Neuronal stem cell (in vitro differentiated cells): ENCODE results near the gene TBC1D22A.

ENCODE experiments used
- DNase-seq: peaks from one replicate; pipeline ENCODE4 v3.0.0-alpha.2; 2013; ENCODE audit warnings: low spot score
- H2AFZ ChIP-seq: one replicate; pipeline ENCODE4 v1.6.1; 2013; ENCODE audit warnings: mild to moderate bottlenecking, low read length, inconsistent platforms
- H2AK5ac ChIP-seq: 2 replicates; pipeline ENCODE4 v1.6.1; 2013; ENCODE audit warnings: low read depth, mild to moderate bottlenecking, inconsistent platforms, low read length, moderate library complexity, mixed read lengths
- H2BK120ac ChIP-seq: 2 replicates; pipeline ENCODE4 v1.6.1; 2013; ENCODE audit warnings: low read depth, mild to moderate bottlenecking, inconsistent platforms, low read length, moderate library complexity, mixed read lengths
- H2BK12ac ChIP-seq: one replicate; pipeline ENCODE4 v1.6.1; 2013; ENCODE audit warnings: low read length, inconsistent platforms
- H2BK15ac ChIP-seq: 2 replicates; pipeline ENCODE4 v1.6.1; 2013; ENCODE audit warnings: mild to moderate bottlenecking, low read length, inconsistent platforms, mixed read lengths
- H2BK5ac ChIP-seq: one replicate; pipeline ENCODE4 v1.6.1; 2013; ENCODE audit warnings: inconsistent platforms, mild to moderate bottlenecking, low read length, moderate library complexity
- H3K14ac ChIP-seq: one replicate; pipeline ENCODE4 v1.6.1; 2013; ENCODE audit warnings: low read length, inconsistent platforms
- H3K18ac ChIP-seq: 2 replicates; pipeline ENCODE4 v1.6.1; 2013; ENCODE audit warnings: low read length, inconsistent platforms
- H3K23ac ChIP-seq: 2 replicates; pipeline ENCODE4 v1.6.1; 2013; ENCODE audit warnings: low read depth, mild to moderate bottlenecking, mixed read lengths, low read length, inconsistent platforms; ENCODE audit not compliant: poor library complexity
- H3K27ac ChIP-seq: replicated peaks from 3 replicates; pipeline ENCODE4 v1.5.1; 2013; ENCODE audit warnings: low read length, inconsistent platforms
- H3K27me3 ChIP-seq, 3 experiments: 2 replicates each; pipeline ENCODE4 v1.6.1; 2013; ENCODE audit warnings: low read length in 3 of 3, mild to moderate bottlenecking in 2 of 3, inconsistent platforms in 1 of 3, low read depth in 1 of 3, mixed read lengths in 1 of 3, moderate library complexity in 1 of 3; ENCODE audit not compliant: control insufficient read depth in 3 of 3, insufficient read depth in 3 of 3
- H3K36me3 ChIP-seq, 2 donors: replicated peaks in 1 of 2; 2 replicates each; pipeline ENCODE4 v1.6.1; 2013; ENCODE audit warnings: low read length in 2 of 2; ENCODE audit not compliant: control insufficient read depth in 2 of 2, insufficient read depth in 2 of 2
- H3K4ac ChIP-seq: 2 replicates; pipeline ENCODE4 v1.6.1; 2013; ENCODE audit warnings: inconsistent platforms, mild to moderate bottlenecking, low read length, moderate library complexity
- H3K4me1 ChIP-seq, 2 donors: 1 replicate in 1 of 2; 2 replicates in 1 of 2; pipeline ENCODE4 v1.6.1; 2013; ENCODE audit warnings: low read length in 2 of 2, low read depth in 1 of 2; ENCODE audit not compliant: control insufficient read depth in 2 of 2, insufficient read depth in 1 of 2
- H3K4me2 ChIP-seq: one replicate; pipeline ENCODE4 v1.6.1; 2013; ENCODE audit warnings: mild to moderate bottlenecking, low read length, inconsistent platforms; ENCODE audit not compliant: insufficient read depth, poor library complexity, severe bottlenecking
- H3K4me3 ChIP-seq, 2 donors: 2 replicates each; pipeline ENCODE4 v1.5.1; 2013; ENCODE audit warnings: low read length in 2 of 2, mild to moderate bottlenecking in 2 of 2, inconsistent platforms in 1 of 2, moderate library complexity in 1 of 2
- H3K79me1 ChIP-seq: one replicate; pipeline ENCODE4 v1.6.1; 2013; ENCODE audit warnings: low read depth, mild to moderate bottlenecking, inconsistent platforms, low read length, moderate library complexity
- H3K9ac ChIP-seq: one replicate; pipeline ENCODE4 v1.6.1; 2013; ENCODE audit warnings: mild to moderate bottlenecking, low read depth, low read length, inconsistent platforms; ENCODE audit not compliant: poor library complexity
- H3K9me3 ChIP-seq, 2 donors: replicated peaks in 1 of 2; 2 replicates each; pipeline versions ENCODE3 to v1.6.1; 2013; ENCODE audit warnings: low read length in 2 of 2, mild to moderate bottlenecking in 2 of 2, inconsistent platforms in 1 of 2, low read depth in 1 of 2, mixed read lengths in 1 of 2, moderate library complexity in 1 of 2; ENCODE audit not compliant: control insufficient read depth in 2 of 2, insufficient read depth in 1 of 2
- H4K8ac ChIP-seq: one replicate; pipeline ENCODE4 v1.6.1; 2013; ENCODE audit warnings: low read depth, mild to moderate bottlenecking, inconsistent platforms, low read length, moderate library complexity
- H4K91ac ChIP-seq: one replicate; pipeline ENCODE4 v1.6.1; 2013; ENCODE audit warnings: low read length, low read depth, mild to moderate bottlenecking, inconsistent platforms; ENCODE audit not compliant: poor library complexity
- WGBS, 2 donors: extraction: QIAGEN DNeasy Blood & Tissue Kit; methylation state at CpG; one replicate each; pipeline ENCODE4 v1.1.7; 2013; ENCODE audit warnings: missing lambda C conversion rate in 2 of 2, mixed read lengths in 1 of 2; ENCODE audit not compliant: insufficient read length in 2 of 2, insufficient replicate concordance in 1 of 2; ENCODE audit errors: extremely low coverage in 2 of 2; 5-methylcytosine and 5-hydroxymethylcytosine counted together

The TBC1D22A gene

DNA sequence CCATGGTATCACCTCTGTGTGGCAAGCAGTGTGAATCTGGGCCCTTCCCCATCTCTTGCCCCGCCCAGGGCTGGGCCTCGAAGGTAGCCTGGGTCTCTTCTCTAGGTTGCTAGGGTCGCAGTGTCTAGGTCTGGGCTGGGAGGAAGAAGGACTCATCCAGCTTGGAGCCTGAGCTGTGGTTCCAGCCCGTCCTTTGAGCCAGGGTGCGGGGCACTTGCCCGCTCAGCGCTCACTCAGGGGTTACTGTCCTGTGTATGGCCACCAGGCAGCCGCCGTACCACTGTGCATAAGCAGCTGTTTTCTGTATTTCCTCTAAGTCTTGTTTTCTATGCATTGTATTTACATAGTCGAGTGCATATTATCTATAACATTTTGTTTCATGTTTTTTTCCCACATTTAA, 160.9 kb downstream of the TBC1D22A start:
- no peak overlapping the region for H4K91ac ChIP-seq
- no peak overlapping the region for H3K4me3 ChIP-seq
- H2BK15ac ChIP-seq: no peak overlapping the region
- no peaks in the 10 kb centered on the region for H3K27me3 ChIP-seq
- H3K4ac ChIP-seq: no peak overlapping the region
- no peak overlapping the region for H2BK5ac ChIP-seq
- no peak overlapping the region for H3K23ac ChIP-seq
- no peak overlapping the region for H4K8ac ChIP-seq
- no peak overlapping the region for H2BK12ac ChIP-seq
- H3K79me1 ChIP-seq: peaks cover 2% of the 10 kb centered on the region
- no peak overlapping the region for H3K4me2 ChIP-seq
- H3K18ac ChIP-seq: no peak overlapping the region
- WGBS, 2 donors: no CpG with 5 or more reads among the region's 10 CpGs
- no peak overlapping the region for H2AK5ac ChIP-seq
- H3K14ac ChIP-seq: no peak overlapping the region
- H3K9ac ChIP-seq: no peak overlapping the region
- H3K36me3 ChIP-seq: no peaks in the 10 kb centered on the region
- H3K27ac ChIP-seq: no peak overlapping the region
- no peak for DNase-seq
- no peak overlapping the region for H2AFZ ChIP-seq
- no peaks in the 10 kb centered on the region for H3K4me1 ChIP-seq
- H3K9me3 ChIP-seq: peaks cover 0 to 6% of the 10 kb centered on the region in 2 donors
- H2BK120ac ChIP-seq: no peak overlapping the region

DNA sequence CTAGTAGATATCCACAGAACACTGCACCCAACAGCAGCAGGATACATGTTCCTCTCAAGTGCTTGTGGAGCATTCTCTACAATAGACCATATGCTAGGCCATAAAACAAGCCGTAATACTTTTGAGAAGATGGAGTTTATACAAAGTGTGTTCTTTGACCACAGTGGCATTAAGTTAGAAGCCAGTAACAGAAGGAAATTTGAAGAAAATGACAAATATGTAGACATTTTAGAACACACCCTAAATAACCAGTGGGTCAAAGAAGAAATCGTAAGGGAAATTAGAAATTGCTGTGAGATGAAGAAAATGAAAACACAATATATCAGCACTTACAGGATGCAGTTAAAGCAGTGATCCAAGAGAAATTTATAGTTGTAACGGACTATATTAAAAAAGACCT, 163.4 kb downstream of the TBC1D22A start:
- Histone ChIP-seq H3K18ac (no peak overlapping the region), H3K14ac (no peak overlapping the region), H3K4ac (no peak overlapping the region), H2AK5ac (no peak overlapping the region), H3K9me3 (peaks cover 0 to 6% of the 10 kb centered on the region in 2 donors), H3K27me3 (peaks cover 0 to 2% (median 0%) of the 10 kb centered on the region in 3 experiments), H2AFZ (no peak overlapping the region), H3K4me3 (no peak overlapping the region), H3K36me3 (no peaks in the 10 kb centered on the region), H3K23ac (no peak overlapping the region), H3K9ac (no peak overlapping the region), H3K4me1 (no peaks in the 10 kb centered on the region), H3K79me1 (peaks cover 2% of the 10 kb centered on the region), H2BK5ac (no peak overlapping the region), H2BK120ac (no peak overlapping the region), H4K91ac (no peak overlapping the region), H3K27ac (no peak overlapping the region), H2BK12ac (no peak overlapping the region), H2BK15ac (no peak overlapping the region), H3K4me2 (no peak overlapping the region), H4K8ac (no peak overlapping the region)
- WGBS, 2 donors: no CpG with 5 or more reads among the region's 3 CpGs
- no peak for DNase-seq

GRCh38 chr22:46929046-46929709, 166.7 kb downstream of the TBC1D22A start:
- H2BK12ac ChIP-seq: no peak overlapping the region
- no peak overlapping the region for H3K4ac ChIP-seq
- no peak overlapping the region for H3K9ac ChIP-seq
- H2AFZ ChIP-seq: no peak overlapping the region
- no peak overlapping the region for H2BK120ac ChIP-seq
- no peaks in the 10 kb centered on the region for H3K79me1 ChIP-seq
- H3K14ac ChIP-seq: no peak overlapping the region
- H3K9me3 ChIP-seq: no peaks in the 10 kb centered on the region
- no peak for DNase-seq
- no CpG with 5 or more reads among the region's 7 CpGs for WGBS, 2 donors
- H2BK15ac ChIP-seq: no peak overlapping the region
- no peak overlapping the region for H4K8ac ChIP-seq
- peaks cover 0 to 2% (median 0%) of the 10 kb centered on the region in 3 experiments for H3K27me3 ChIP-seq
- H3K23ac ChIP-seq: no peak overlapping the region
- no peaks in the 10 kb centered on the region for H3K36me3 ChIP-seq
- no peak overlapping the region for H4K91ac ChIP-seq
- peak overlapping the region; percentile 49 for H2BK5ac ChIP-seq
- H3K4me2 ChIP-seq: no peak overlapping the region
- H3K4me3 ChIP-seq: no peak overlapping the region
- H2AK5ac ChIP-seq: no peak overlapping the region
- no peak overlapping the region for H3K18ac ChIP-seq
- no peak overlapping the region for H3K27ac ChIP-seq
- no peaks in the 10 kb centered on the region for H3K4me1 ChIP-seq

GRCh38 chr22:46929710-46930204, 167.3 kb downstream of the TBC1D22A start:
- no peak overlapping the region for H3K4me2 ChIP-seq
- no CpG with 5 or more reads among the region's 9 CpGs for WGBS, 2 donors
- H3K36me3 ChIP-seq: no peaks in the 10 kb centered on the region
- H2BK120ac ChIP-seq: no peak overlapping the region
- no peak overlapping the region for H2BK12ac ChIP-seq
- H3K18ac ChIP-seq: no peak overlapping the region
- H3K14ac ChIP-seq: no peak overlapping the region
- no peak overlapping the region for H3K4ac ChIP-seq
- H3K27ac ChIP-seq: no peak overlapping the region
- H4K8ac ChIP-seq: no peak overlapping the region
- H3K4me3 ChIP-seq: no peak overlapping the region
- no peaks in the 10 kb centered on the region for H3K79me1 ChIP-seq
- no peak overlapping the region for H2AFZ ChIP-seq
- no peak for DNase-seq
- no peak overlapping the region for H3K23ac ChIP-seq
- peaks cover 0 to 2% (median 0%) of the 10 kb centered on the region in 3 experiments for H3K27me3 ChIP-seq
- no peak overlapping the region for H3K9ac ChIP-seq
- no peak overlapping the region for H2BK15ac ChIP-seq
- no peak overlapping the region for H4K91ac ChIP-seq
- H3K9me3 ChIP-seq: no peaks in the 10 kb centered on the region
- no peak overlapping the region for H2AK5ac ChIP-seq
- peaks cover 0 to 4% of the 10 kb centered on the region in 2 donors for H3K4me1 ChIP-seq
- peak overlapping the region; percentile 49 for H2BK5ac ChIP-seq
